SK-N-MC (cell line): Measurements from ENCODE around the gene RABEP2.
A peak's percentile ranks its signal among the peaks of the same experiment; 100 is the strongest.
"Not testable (repeated sequence)": the region's sequence is repeated elsewhere in the genome, so short reads cannot be mapped to it uniquely, and the experiment has no call there.

Experiments
- DNase-seq: peaks from one replicate; pipeline ENCODE4 v3.0.0-alpha.2; 2011; ENCODE audit warnings: low read depth, low spot score
- H3K27ac ChIP-seq: fragments of 200-600 bp; sonication (generic); 2 replicates; pipeline ENCODE4 v1.5.1; 2016; ENCODE audit warnings: mixed run types
- H3K36me3 ChIP-seq: fragments of 200-600 bp; sonication (generic); 2 replicates; pipeline ENCODE4 v1.6.1; 2017; ENCODE audit warnings: antibody characterized with exemption, low read length, mixed read lengths; ENCODE audit not compliant: insufficient read depth
- H3K4me3 ChIP-seq: fragments of 200-600 bp; sonication (generic); 2 replicates; pipeline ENCODE4 v1.5.1; 2016
- H3K9ac ChIP-seq: fragments of 200-600 bp; sonication (generic); 2 replicates; pipeline ENCODE4 v1.8.0; 2017; ENCODE audit warnings: mixed run types, mixed read lengths; ENCODE audit not compliant: insufficient read length
- H3K9me3 ChIP-seq: fragments of 200-600 bp; sonication (generic); 2 replicates; pipeline ENCODE4 v1.6.1; 2017; ENCODE audit warnings: low read depth, mild to moderate bottlenecking, antibody characterized with exemption, low read length, moderate library complexity, mixed read lengths
- EZH2 ChIP-seq: fragments of 200-600 bp; sonication (generic); IDR thresholded peaks from one replicate; pipeline ENCODE4 v1.6.1; 2017; ENCODE audit warnings: antibody characterized with exemption
- FOXP2 ChIP-seq: optimal IDR thresholded peaks from 2 replicates; pipeline ENCODE3; 2011; ENCODE audit warnings: mild to moderate bottlenecking, moderate library complexity; ENCODE audit not compliant: insufficient read depth; ENCODE audit errors: extremely low read length, control extremely low read depth
- POLR2AphosphoS5 ChIP-seq: IDR thresholded peaks from 2 replicates; pipeline ENCODE4 v1.6.1; 2012; ENCODE audit warnings: mild to moderate bottlenecking, low read depth, low read length, borderline replicate concordance

Gene RABEP2

GRCh38 chr16:28924762-28925385, at the start of gene RABEP2:
Gene RABEP2, minus strand, starts transcription at chr16:28925238. Its CDS starts 75 bp downstream, at chr16:28925163.
- TF ChIP-seq FOXP2 (no peak), EZH2 (no peak), POLR2AphosphoS5 (no peak)
- no peak for DNase-seq
- H3K27ac ChIP-seq: peak within 1 kb of the TSS; percentile 93
- peak within 1 kb of the TSS; percentile 85 for H3K4me3 ChIP-seq
- H3K9ac ChIP-seq: peak within 1 kb of the TSS; percentile 97
- H3K36me3 ChIP-seq: no peaks in the 10 kb centered on the region
- no peaks in the 10 kb centered on the region for H3K9me3 ChIP-seq

GRCh38 chr16:28974437-28975157, 49.6 kb upstream of the RABEP2 start, which contains the start of gene SPNS1:
Gene SPNS1, plus strand, starts transcription at chr16:28974778. Its CDS starts 374 bp downstream, at chr16:28975152.
- Histone ChIP-seq H3K4me3 (peak within 1 kb of the TSS; percentile 93), H3K9ac (peak within 1 kb of the TSS; percentile 87), H3K27ac (peak within 1 kb of the TSS; percentile 58; the same call in 1 of the 2 replicates), H3K9me3 (no peaks in the 10 kb centered on the region), H3K36me3 (no peaks in the 10 kb centered on the region)
- TF ChIP-seq POLR2AphosphoS5 (peak; percentile 81), FOXP2 (no peak)
- DNase-seq: peak; percentile 55

- Histone ChIP-seq H3K9ac (peak overlapping the region; percentile 87), H3K9me3 (no peaks in the 10 kb centered on the region), H3K4me3 (peak overlapping the region; percentile 93), H3K36me3 (no peaks in the 10 kb centered on the region), H3K27ac (peak overlapping the region; percentile 58; the same call in 1 of the 2 replicates)
- TF ChIP-seq EZH2: no peak
- no peak for TF ChIP-seq POLR2AphosphoS5
- TF ChIP-seq FOXP2: no peak
- DNase-seq: peak; percentile 10
Measured at GRCh38 chr16:28974007-28974436, 49.0 kb upstream of the RABEP2 start.

- H3K9me3 ChIP-seq, DNase-seq, H3K4me3 ChIP-seq, H3K9ac ChIP-seq, H3K36me3 ChIP-seq, H3K27ac ChIP-seq: not testable (repeated sequence)
Measured at GRCh38 chr16:28969696-28970095, 44.7 kb upstream of the RABEP2 start.

- Histone ChIP-seq H3K4me3 (no peak overlapping the region), H3K27ac (no peak overlapping the region), H3K9me3 (no peaks in the 10 kb centered on the region), H3K36me3 (peaks cover 26% of the 10 kb centered on the region; the same call in 1 of the 2 replicates), H3K9ac (peak overlapping the region; percentile 26)
- no peak for DNase-seq
- TF ChIP-seq POLR2AphosphoS5: no peak
- no peak for TF ChIP-seq FOXP2
- no peak for TF ChIP-seq EZH2
Measured at GRCh38 chr16:28967156-28967555, 42.1 kb upstream of the RABEP2 start.

GRCh38 chr16:28964496-28964895, 39.5 kb upstream of the RABEP2 start:
- TF ChIP-seq POLR2AphosphoS5: no peak
- TF ChIP-seq EZH2: no peak
- TF ChIP-seq FOXP2: no peak
- H3K9ac ChIP-seq: no peak overlapping the region
- H3K9me3 ChIP-seq: no peaks in the 10 kb centered on the region
- H3K4me3 ChIP-seq: no peak overlapping the region
- DNase-seq: no peak
- H3K27ac ChIP-seq: no peak overlapping the region
- H3K36me3 ChIP-seq: peaks cover 43% of the 10 kb centered on the region

GRCh38 chr16:28964072-28964471, 39.0 kb upstream of the RABEP2 start:
- TF ChIP-seq FOXP2 (no peak), EZH2 (no peak), POLR2AphosphoS5 (no peak)

GRCh38 chr16:28958836-28959235, 33.8 kb upstream of the RABEP2 start:
- TF ChIP-seq FOXP2 (no peak), POLR2AphosphoS5 (no peak), EZH2 (no peak)
- Histone ChIP-seq H3K9ac (no peak overlapping the region), H3K27ac (no peak overlapping the region), H3K36me3 (peaks cover 69% of the 10 kb centered on the region), H3K9me3 (no peaks in the 10 kb centered on the region), H3K4me3 (no peak overlapping the region)
- no peak for DNase-seq

More at GRCh38 chr16:28964072-28964471, 39.0 kb upstream of the RABEP2 start:
- Histone ChIP-seq H3K9me3 (no peaks in the 10 kb centered on the region), H3K4me3 (no peak overlapping the region), H3K27ac (no peak overlapping the region), H3K36me3 (peaks cover 47% of the 10 kb centered on the region), H3K9ac (no peak overlapping the region)
- no peak for DNase-seq
